Stimulated activated CD4-positive, alpha-beta T cell treated with anti-CD3 and anti-CD28 coated beads, TNF-alpha, amount 100 ng/mL, for 24 hours (primary cell): Measurements from ENCODE around the gene NUDT8.
"Not testable (repeated sequence)": the region's sequence is repeated elsewhere in the genome, so short reads cannot be mapped to it uniquely, and the experiment has no call there.

Source experiments
- DNase-seq, 3 experiments: peaks; one replicate each; pipeline ENCODE4 v3.0.0-alpha.2; 2020; ENCODE audit warnings: low read depth in 3 of 3

The NUDT8 gene

GRCh38 chr11:67627812-67628624 is 1.7 kb downstream of the NUDT8 start:
- no peak for DNase-seq

- no peak for DNase-seq
These were observed 2.3 kb downstream of the NUDT8 start for GRCh38 chr11:67627441-67627811.

DNA sequence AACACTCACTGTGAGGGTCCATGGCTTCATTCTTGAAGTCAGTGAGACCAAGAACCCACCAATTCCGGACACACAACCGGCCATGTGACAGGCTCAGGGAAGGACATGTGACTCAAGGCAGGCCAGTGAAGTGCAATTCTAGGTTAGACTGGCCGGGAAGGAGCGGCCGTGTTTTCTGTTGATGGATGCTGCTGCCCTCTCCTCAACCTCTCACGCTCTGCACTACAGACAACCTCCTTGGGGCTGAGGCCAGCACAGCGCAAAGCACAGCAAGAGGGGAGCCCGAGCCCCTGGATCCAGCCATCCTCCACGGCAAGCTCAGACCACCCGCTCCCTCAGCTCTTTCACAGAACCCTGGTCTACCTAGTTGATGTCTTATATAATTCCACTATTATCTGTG is 2.8 kb downstream of the NUDT8 start:
- DNase-seq, result no peak

- DNase-seq, result not testable (repeated sequence)
These were observed 3.5 kb downstream of the NUDT8 start for GRCh38 chr11:67626131-67626833.

DNA sequence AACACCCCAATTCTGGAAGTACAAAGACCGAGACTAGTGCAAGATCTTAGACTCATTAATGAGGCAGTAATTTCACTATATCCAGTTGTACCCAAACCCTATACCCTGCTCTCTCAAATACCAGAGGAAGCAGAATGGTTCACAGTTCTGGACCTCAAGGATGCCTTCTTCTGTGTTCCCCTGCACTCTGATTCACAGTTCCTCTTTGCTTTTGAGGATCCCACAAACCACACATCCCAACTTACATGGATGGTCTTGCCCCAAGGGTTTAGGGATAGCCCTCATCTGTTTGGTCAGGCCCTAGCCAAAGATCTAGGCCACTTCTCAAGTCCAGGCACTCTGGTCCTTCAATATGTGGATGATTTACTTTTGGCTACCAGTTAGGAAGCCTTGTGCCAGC is 5.9 kb downstream of the NUDT8 start:
- DNase-seq, result not testable (repeated sequence)

DNA sequence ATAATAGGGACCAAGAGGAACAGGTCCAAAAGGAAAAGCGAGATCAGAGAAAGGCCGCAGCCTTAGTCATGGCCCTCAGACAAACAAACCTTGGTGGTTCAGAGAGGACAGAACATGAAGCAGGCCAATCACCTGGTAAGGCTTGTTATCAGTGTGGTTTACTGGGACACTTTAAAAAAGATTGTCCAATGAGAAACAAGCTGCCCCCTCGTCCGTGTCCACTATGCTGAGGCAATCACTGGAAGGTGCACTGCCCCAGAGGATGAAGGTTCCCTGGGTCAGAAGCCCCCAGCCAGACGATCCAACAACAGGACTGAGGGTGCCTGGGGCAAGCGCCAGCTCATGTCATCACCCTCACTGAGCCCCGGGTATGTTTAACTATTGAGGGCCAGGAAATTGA is 6.8 kb downstream of the NUDT8 start:
- DNase-seq, result not testable (repeated sequence)

DNA sequence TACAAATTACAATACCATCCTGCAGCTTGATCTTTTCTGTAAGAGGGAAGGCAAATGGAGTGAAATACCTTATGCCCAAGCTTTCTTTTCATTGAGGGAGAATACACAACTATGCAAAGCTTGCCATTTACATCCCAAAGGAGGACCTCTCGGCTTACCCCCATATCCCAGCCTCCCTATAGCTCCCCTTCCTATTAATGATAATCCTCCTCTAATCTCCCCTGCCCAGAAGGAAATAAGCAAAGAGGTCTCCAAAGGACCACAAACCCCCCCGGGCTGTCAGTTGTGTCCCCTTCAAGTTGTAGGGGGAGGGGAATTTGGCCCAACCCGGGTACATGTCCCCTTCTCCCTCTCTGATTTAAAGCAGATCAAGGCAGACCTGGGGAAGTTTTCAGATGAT is 7.8 kb downstream of the NUDT8 start:
- not testable (repeated sequence) for DNase-seq

- DNase-seq, result not testable (repeated sequence)
These were observed 9.1 kb downstream of the NUDT8 start for GRCh38 chr11:67620621-67621020.

GRCh38 chr11:67619683-67620618 is 9.8 kb downstream of the NUDT8 start:
- DNase-seq, result not testable (repeated sequence)

- not testable (repeated sequence) for DNase-seq
These were observed 10.7 kb downstream of the NUDT8 start for GRCh38 chr11:67618901-67619659.

- DNase-seq, result no peak
These were observed 12.3 kb downstream of the NUDT8 start for GRCh38 chr11:67617243-67617953.

DNA sequence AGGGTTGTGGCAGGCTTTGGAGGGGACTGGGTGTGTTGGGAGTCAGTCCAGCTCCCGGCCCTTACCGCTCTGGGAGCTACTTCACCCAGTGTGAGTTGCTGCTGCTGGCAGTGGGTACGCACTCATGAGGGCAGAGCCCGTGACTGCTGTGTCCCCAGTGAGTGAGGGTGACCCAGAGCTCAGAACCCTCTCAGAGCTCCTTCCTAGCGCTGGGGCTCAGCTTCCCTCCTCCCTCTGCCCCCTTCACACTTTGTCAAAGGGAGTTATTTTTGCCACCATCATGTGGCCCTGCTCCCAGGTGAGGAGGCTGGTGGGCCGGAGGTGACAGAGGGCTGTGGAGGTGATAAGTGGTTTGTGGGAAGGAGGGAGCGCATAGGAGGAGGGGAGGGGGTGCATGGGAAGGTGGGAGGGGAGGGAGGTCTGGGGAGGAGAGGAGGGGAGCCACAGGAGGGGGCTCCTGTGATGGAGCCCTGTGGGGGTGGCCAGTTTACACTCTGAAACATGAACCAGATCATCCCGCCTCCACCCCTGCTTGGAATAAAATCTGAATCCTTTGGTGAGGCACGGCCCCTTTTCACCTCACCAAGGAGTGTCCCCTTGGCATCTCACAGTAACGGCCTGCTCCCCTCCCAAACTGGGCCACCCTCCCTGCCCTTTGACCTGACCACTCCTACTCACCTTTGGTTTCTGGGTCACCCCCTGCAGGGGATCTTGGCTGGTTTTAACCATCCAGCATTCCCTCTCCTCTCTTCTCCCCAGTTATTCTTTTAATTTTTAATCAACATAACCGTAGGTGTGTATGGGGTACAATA is 13.1 kb downstream of the NUDT8 start:
- DNase-seq, result no peak

- no peak for DNase-seq
These were observed 13.9 kb downstream of the NUDT8 start for GRCh38 chr11:67615728-67616430.

GRCh38 chr11:67614730-67615714 is 14.7 kb downstream of the NUDT8 start:
- peak in 1 of 3 experiments; percentile 66 for DNase-seq

DNA sequence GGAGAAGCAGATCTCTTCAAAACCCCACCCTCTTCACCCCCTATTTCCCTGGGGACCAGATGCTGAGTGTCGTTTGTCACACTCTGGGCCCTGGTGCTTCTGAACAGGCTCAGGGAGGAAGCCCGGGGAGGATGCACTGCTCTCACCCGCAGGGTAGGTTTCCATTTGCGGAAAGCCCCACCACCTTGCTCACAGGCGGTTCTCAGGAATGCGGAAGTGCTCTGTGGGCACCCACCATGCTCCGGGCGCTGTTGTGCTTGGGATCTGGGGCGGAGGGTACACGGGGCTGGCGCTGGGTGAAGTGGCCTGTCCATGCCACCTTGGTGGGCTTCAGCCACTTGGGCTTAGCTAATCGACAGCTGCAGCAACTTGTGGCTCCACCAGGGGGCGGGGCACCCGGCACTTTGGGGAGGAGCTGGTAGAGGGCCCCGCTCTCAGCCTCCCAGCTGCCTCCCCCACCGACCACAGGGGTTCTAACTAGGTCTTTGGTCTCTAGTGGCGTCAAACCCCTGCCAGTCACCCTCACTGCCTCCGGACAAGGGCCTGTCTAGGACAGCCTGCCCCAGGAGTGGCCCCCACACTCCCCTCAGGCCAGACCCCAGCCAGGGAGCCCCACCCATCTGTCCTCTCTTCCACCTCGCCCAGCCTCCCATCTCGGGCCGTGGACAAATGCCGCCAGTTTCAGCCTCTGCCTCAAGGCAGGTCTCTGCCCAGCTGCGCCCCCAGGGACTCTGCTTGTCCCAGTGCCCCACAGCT is 15.6 kb downstream of the NUDT8 start:
- peak; percentile 60 to 80 (median 60) for DNase-seq

DNA sequence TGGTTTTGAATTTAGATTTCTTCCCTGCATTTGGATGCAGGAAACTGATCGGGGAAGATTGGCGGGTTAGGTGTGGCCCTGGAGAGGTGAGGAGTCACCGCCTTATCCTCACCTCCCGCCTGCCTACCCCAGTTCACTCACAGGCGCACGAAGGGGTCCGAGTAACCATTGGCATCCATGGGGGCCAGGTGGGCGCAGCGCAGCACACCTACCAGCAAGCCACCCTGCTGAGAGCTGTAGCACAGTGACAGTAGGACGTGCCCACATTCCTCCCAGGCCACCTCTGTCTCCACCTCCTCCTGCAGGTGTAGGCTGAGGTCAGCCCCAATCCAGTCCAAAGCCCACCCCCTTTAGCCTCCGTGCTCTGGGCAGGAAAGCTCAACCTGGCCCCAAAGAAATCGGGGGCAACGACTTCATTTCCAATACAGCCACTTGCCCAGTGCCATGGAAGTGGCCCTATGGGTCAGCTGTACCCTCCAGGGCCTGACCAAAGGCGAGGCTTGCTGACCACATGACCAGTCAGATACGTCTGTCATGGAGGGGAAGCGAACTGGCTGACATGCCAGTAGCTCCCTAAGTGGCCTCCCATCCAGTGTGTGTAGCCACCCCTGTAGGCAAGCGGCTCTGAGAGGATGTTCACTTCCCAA is 16.3 kb downstream of the NUDT8 start:
- no peak for DNase-seq

DNA sequence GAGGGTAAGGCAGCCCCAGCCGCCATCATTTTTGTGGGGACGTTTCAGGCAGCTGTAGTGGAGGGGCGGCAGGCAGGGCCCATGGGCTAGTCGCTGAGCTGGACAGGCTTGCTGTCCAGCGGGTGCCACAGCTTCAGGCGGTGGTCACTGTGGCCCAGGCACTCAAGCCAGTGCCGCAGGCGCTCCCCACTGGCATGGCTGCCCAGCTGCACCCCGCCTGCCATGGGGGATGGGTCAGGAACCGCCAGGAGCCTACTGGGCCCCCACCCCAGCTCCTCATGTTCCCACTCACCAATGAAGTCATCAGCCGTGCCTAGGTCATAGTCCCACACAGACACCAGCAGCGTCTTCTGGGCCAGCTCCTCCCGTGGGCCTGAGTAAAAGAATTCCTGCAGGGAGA is 17.0 kb downstream of the NUDT8 start:
- no peak for DNase-seq
